ENCODE results near the gene ZSWIM6.

DNA sequence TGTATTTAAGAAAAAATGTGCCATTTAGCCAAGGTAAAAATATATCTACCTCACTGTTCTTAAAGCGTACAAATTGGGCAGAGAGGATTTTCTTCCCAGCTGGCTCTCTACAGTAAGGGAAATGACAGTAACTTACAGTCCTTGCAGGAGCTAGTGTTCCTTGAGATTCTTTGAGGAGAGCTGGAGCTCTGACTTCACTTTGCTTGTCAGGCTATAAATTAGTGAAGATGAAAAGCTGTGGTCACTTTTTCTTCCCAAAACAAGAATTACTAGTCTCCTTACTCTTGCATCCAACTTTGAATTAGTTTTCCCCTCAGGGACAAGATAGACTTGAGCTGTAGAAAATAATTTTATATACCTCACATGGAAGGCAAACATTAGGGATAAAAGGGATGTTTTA, 129.9 kb downstream of the ZSWIM6 start:
- TF ChIP-seq, protein P1, sequence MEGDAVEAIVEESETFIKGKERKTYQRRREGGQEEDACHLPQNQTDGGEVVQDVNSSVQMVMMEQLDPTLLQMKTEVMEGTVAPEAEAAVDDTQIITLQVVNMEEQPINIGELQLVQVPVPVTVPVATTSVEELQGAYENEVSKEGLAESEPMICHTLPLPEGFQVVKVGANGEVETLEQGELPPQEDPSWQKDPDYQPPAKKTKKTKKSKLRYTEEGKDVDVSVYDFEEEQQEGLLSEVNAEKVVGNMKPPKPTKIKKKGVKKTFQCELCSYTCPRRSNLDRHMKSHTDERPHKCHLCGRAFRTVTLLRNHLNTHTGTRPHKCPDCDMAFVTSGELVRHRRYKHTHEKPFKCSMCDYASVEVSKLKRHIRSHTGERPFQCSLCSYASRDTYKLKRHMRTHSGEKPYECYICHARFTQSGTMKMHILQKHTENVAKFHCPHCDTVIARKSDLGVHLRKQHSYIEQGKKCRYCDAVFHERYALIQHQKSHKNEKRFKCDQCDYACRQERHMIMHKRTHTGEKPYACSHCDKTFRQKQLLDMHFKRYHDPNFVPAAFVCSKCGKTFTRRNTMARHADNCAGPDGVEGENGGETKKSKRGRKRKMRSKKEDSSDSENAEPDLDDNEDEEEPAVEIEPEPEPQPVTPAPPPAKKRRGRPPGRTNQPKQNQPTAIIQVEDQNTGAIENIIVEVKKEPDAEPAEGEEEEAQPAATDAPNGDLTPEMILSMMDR (conservative IDR thresholded peaks at IDR 0.05): no peak
- TF ChIP-seq EZH2 (IDR thresholded peaks at IDR 0.05; ENCODE audit: low read depth): no peak
